ENCODE data around the gene PCMT1.
"Not testable (repeated sequence)": the region's sequence is repeated elsewhere in the genome, so short reads cannot be mapped to it uniquely, and the experiment has no call there.

Gene PCMT1

DNA sequence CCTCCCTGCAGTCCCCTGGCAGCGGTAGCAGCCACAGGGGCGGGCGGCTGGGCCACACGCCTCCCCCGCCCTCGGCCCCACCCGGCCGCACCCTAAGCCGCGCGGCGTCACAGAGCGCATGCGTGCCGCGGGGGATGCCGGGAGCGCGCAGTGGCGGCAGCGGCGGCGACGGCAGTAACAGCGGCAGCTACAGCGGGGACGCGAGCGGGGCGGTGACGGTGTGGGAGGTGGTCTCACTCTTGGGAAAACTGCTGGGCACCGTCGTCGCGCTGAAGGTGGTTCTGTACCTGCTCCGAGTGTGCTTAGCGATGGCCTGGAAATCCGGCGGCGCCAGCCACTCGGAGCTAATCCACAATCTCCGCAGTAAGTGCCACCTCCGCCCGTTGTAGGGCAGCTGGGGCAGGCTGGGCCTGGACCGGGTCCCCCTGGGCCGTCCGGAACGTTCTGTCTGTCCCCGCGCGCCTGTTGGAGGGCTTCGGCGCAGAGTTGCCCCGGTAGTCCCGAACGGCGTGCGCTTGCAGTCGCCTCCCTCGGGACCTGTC, at the start of gene PCMT1:
Gene PCMT1 (plus strand): TSS at position 148 of the 542 bp plus-strand sequence. CDS start 161 bp downstream, at position 309.
- DNase-seq, result peak; percentile 95

DNA sequence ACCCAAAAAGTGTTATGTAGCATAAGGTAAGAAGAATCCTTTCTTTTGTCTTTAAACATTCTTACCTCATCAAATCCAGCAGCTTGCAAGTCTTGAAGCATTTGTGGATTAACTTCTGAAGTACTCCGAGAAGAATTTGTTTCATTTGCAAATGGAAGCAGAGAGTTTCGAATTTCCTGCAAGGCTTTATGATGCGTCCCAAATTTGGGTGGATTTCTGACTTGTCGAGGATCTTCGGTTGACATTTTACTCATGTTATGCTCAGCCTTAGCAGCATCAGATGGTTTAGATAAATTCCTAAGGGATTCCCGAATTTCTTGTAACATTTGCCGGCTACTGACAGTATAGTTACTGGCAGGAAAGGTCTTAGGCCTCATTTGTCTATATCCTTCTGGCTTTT, 47.8 kb upstream of the PCMT1 start:
- DNase-seq, result no peak

DNA sequence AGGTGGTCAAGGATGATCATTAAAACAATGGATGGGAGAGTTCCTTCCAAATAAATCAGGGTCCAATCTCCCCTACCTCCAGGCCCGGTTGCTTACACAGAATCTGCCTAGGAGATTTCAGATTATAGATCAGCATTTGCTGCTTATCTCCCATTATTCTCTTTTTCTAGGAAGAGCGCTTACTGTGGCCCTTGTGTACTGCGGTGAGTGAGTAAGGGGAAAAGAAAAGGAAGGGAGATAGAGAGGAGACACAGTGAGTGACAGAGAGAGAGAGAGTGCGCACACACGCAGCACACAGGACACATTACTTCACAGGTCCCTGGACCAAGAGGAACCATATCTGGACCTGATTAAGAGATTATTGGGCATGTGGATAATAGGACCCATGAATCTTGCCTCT, 37.8 kb upstream of the PCMT1 start:
- no peak for DNase-seq

DNA sequence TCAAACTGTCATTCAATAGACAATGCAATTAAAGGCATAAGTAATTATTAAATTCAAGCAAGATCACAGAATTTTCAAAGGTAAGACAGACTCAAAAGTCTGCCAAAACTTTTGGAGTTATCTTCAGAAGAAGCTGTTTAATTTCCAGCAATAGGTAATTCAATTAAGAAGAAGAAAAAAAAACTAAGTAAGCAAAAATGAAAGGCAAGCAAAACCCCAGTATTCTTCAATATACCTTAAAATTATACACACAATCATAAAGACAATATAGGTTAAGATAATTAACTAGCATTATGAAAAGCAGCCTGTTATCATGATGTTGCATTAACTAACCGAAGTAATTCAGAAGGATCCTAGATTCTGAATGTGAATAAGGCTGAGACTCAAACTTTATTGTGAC, 35.1 kb upstream of the PCMT1 start:
- DNase-seq, result no peak

DNA sequence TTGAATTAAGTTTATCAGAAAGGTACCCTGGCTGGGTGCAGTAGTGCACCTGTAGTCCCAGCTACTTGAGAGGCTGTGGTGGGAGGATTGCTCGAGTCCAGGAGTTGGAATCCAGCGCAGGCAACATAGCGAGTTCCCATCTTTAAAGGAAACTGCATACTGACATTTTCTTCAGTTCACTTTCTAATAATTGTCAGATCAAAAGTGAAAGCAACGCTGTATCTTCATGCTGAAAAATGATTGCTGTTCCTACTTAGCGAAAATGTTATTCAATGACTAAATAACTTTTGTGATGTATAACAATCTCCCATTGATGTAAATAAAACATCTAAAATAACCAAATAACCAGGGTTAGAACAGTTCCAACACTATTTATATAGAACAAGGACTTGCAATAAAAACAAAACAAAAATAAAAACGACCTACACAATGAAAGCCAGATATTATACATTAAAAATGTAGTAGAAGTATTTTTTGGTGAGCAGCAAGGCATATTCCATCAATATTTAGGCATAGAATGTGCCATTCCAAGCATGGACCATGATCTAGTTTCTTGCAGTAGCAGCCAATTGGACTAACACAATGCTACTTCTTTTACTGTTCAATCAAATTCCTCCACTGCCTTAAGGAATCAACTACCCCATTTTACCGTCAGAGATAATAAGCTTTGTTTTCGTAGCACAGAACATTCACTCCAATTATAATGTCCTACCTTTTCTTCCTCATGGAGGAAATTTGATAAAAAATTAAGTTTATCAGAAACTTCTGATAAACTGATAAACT, 33.2 kb upstream of the PCMT1 start:
- DNase-seq, result peak; percentile 13

DNA sequence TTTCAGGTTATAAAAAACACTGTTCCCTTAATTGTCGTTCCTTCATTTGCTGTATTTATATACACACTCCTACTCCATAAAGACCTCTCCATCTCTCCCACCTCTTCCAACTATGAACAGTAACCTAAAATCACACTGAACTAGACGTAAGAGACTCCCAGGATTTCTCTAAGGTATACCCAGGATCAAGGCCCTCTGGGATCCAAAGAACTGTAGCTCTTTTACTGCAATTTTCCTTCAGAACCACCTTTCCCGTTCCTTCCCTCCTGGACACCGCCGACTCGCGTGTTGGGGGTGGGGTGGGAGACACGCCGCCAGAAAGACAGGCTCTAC, 32.3 kb upstream of the PCMT1 start:
- no peak for DNase-seq

DNA sequence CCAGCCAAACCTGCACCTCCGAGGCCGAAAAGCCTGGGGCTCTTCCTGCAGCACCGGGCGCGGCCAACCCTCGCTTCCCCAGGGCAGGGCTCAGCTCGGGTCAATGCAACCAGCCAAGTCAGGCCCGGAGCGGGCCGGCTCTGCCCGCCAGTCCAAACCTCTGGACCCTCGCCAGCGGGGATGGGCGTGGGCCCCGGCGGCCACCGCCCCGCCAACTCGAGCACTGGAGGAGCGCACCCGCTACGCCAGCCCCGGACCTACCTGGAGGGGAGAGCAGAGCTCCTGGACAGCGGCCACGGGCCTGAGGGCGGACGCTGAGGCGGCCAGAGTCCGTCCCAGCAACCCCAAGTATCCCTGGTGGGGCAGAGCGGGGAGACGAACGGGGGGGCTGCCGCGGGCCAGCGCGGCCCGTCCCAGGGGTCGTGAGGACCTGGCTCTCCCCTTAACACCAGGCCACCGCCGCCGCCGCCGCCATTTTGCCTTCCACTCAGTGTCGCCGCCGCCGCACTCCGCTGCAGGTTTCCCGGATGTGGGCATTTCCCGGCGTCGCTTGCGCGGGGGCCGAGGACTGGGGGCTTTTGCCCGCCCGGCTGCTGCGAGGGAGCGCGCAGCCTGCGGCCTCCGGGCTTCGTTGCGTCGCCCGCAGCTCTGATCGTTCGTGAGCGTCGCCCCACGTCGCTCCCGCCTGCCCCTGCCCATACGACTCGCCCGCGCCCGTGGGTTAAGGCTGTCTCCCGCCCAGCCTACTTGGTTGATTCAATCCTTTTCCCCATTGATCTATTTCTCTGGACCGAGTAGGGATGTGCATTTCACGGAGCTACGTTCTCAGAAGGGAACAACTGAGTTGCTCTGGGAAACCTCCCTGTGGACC, 31.7 kb upstream of the PCMT1 start, which contains the start of gene LATS1:
Gene LATS1 (minus strand): TSS at position 514 of the 871 bp plus-strand sequence. CDS start 15,975 bp downstream, outside the sequence.
- DNase-seq, result peak; percentile 91

DNA sequence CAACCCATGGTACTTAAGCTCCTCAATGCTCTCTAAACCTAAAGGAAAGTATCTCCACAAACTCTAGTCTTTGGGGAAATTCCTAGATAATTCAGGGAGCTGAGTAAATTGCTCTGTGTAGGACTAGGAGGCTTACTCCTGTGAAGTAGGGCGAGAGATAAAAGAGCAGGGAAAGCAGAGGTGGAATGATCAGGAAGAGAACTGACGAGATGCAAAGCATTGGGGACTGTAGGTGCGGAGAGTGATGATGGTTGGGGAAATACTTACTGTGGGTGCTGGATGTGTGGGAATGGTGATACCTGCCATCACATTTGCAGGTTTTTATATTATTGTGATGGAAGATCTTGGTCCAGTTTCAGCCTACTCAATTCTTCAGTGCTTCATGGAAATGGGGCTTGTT, 30.0 kb upstream of the PCMT1 start:
- DNase-seq, result no peak

DNA sequence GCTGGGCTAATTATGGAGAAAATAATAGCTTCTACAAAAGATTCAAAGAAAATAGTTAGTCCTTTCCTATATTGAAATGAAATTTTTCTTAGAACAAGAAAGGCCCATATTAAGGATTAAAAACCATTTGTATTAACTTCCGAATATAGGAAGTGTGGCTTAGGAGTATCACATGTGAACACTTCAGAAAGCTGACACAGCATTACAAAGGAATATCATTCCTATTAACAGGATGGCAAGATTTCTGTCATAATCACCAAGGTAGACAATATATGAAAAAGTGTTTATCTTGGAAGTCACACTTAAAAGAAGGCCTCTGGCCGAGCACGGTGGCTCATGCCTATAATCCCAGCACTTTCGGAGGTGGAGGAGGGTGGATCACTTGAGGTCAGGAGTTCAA, 26.3 kb upstream of the PCMT1 start:
- no peak for DNase-seq

DNA sequence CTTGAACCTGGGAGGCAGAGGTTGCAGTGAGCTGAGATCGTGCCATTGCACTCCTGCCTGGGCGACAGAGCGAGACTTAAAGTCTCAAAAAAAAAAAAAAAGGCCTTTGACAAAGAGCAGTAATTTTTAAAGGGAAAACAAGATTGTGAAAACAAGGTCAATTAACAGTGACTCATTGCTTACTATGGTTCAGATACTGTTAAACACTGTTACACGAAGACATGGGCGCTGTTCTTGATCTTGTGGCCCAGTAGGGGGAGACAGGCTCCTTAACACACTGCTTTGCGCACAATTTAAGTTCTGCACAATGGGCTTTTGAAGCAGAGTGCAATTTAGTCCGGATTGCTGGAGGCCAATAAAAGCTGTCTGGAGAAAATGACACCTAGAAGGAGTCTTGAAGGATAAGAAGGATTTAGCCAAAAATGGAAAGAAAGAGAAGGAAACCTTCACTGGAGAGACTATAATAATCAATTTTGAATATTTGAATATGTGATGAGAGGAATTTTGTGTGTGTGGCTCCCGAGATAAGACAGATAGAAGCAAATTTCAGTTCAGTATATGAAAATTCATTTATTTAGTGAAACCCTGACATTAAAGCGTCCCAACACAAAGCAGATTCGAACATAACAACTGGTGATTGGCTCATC, 25.6 kb upstream of the PCMT1 start:
- peak; percentile 66 for DNase-seq

DNA sequence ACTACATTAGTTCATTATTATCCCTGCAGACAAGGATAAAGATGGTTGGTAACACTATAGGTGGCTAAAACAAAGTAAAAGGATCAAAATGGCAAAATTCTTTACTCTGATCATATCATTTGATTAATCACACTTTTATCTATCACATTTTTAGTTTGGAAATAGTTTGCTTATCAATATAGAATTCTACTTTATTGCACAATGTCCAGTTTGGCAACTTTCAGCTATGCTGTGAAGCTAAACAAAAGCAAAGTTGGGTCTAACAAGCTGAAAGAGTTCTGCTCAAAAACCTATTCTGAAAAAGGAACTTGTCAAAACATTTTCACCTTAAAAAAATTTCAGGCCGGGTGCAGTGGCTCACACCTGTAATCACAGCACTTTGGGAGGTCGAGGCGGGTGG, 23.8 kb upstream of the PCMT1 start:
- DNase-seq, result no peak

DNA sequence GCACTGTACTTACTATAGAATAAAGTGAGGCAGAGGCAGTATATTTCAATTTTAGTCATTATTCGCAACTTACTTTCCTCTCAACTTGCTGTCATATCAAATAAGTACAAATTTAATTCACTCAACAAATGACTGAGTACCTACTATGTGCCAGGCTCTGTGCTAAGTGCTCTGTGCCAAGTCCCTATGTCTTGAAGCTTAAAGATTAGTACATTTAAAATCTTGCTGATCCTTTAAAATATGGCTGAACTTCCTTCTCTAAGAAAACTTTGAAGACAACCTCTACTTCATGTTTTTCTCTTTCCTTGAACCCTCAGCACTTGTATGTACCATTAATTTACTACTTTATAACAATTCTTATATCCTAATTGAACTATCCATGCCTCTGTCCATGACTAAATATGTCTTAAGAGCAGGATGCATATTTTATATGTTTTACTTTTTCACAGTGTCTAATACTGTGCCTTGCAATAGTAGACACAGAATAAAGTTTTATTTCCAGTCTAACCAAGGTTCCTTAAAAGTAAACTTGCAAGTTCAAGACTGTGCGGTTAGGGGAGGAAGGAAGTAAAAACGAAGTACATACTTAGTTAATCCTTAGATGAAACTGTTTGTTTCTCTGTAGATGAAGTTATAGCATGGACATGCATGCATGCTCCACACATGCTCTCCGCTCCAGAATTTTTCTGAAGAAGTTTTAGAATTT, 21.6 kb upstream of the PCMT1 start:
- DNase-seq, result no peak

DNA sequence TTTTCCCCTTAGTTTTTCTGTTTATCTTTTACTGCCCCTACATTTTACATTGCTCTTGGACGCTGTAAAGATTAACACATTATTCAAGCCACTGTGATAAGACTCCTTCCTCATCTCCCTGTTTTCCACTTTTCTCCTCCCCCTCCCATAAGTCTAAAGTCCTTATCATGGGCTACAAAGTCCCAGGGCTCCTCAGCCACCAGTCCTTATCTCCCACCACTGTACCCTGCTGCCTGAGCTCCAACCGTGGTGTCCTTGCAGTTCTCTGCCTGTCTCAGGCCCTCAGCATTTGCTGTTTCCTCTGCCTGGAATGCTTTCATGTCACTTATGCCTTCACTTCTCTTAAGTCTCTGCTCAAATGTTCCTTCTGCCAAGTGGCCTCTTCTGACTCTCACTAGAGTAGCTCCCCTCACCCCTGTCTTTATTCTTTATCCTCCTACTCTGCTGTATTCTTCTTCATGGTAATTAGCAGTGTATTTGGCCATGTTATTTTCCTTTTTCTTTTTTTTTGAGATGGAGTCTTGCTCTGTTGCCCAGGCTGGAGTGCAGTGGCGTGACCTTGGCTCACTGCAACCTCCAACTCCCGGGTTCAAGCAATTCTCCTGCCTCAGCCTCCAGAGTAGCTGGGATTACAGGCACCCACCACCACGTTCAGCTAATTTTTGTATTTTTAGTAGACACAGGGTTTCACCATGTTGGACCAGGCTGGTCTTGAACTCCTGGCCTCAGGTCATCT, 20.9 kb upstream of the PCMT1 start:
- no peak for DNase-seq

DNA sequence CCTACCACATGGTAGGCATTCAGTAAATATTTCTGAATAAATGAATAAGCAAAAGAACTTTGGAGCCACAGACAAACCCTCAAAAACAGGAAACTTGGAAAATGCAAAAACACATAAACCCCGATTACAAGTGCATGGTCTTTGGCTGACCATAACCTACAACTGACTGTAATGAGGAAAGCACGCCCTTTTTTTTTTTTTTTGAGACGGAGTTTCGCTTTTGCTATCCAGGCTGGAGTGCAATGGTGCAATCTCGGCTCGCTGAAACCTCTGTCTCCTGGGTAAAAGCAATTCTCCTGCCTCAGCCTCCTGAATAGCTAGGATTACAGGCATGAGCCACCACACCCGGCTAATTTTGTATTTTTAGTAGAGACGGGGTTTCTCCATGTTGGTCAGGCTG, 19.7 kb upstream of the PCMT1 start:
- no peak for DNase-seq

DNA sequence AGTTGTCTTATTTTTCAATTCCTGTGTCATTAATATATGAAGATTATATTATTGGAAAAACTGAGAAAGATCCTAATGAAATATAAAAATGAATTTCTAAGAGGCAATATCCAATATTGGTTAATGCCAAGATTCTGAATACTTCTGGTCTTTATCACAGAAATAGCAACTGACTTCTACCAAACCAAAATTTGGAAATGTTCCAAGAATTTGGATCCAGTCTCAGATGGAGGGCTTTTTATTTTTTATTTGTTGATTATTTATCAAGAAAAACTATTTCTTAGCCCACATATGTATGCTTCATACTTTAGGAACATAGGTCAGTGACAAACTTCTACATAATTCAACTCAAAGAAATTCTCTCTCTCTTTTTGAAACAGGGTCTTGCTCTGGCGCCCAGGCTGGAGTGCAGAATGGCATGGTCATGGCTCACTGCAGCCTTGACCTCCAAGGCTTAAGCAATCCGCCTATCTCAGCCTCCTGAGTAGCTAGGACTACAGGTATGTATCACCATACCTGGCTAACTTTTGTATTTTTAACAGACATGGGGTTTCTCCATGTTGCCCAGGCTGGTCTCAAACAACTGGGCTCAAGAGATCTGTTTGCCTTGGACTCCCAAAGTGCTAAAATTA, 16.3 kb upstream of the PCMT1 start:
- DNase-seq, result no peak

DNA sequence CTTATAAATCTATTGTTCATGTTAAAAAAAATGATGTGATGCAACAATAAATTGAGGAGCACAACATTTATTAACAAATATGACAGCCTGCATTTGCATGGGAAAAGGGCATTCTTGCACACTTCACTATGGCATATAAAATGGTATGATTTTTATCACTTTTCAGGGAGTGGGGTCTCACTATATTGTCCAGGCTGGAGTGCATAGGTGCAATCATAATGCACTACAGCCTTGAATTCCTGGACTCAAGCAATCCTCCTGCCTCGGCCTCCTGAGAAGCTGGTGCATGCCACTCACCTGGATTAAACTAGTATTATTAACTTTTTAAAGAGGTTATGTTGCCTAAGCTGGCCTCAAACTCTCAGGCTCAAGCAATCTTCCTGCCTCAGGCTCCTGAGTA, 14.6 kb upstream of the PCMT1 start:
- DNase-seq, result no peak

DNA sequence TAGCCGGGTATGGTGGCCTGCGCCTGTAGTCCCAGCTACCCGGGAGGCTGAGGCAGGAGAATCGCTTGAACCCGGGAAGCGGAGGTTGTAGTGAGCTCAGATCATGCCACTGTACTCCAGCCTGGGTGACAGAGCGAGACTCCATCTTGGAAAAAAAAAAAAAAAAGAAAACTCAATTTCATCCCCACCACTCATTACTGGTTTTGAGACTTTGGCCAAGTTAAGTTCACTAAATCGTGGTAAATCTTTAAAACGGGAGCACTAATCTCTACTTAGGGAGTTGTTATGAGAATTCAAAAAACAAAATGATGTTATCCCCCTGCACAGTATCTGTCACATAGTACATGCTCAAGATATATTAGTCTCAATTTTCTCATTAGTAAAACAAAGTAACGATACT, 4.3 kb upstream of the PCMT1 start:
- DNase-seq, result not testable (repeated sequence)

DNA sequence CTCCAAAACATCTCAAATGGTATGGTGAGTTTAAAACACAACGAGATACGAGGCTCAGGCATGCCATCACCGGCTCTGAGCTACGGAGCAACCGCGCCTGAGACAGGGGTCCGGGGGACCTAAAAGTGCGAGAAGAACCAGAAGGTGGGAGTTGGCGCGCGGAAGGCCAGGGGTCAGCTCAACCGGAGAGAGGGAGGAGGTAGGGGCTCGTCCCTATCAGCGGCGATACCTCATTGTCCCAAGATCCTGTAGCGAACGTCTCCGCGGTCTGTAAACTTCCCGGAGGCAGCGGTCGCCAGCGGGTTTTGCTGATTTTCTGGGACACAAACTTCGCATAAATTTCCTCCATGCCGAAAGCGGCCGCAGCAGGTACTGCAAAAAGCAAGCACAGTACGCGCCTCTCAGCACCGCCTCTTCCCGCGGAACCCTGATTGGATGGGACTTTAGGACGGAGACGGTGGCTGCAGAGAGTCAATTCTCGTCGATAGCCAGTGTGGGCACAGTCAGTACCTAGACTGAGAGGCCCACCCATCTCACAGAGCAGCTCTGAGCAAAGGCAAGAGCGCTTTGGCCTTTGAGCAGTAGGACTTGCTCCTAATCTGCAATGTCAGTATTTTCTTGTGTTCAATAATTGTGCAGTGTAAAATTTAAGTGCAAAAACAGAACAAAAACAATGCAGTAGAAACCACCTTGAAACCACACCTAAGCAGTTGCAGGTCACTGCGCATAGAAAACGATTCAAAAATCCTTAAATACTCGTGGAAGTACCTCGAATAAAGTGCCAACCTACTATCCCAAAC, 3.2 kb upstream of the PCMT1 start, which contains the start of gene NUP43:
Gene NUP43 (minus strand): TSS at position 383 of the 800 bp plus-strand sequence. CDS start 34 bp downstream, at position 349.
- peak; percentile 98 for DNase-seq

DNA sequence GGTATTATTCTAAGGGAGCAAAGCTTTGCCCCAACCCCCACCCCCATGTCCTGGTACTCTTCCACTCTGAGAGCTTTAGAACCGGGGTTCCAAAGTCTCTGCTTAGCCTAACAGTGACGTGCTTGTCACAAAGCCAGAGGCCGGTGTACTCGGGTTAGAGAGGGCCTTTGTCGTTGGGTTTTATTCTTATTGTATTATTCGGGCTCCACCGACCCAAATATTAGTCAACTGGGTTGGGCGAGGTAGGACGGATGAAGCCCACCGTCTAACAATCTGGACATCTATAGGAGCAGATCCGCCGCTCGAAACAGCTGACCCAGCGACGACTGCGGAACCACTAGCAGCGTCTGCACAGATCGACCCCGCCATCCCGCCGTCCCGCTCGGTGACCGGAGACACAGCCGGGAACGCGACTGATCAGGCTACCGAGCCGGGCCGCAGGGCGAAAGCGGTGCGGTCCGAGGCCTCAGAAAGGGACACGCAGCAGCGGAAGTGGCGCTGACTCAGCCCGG, 403 bp upstream of the PCMT1 start:
- DNase-seq, result not testable (repeated sequence)

DNA sequence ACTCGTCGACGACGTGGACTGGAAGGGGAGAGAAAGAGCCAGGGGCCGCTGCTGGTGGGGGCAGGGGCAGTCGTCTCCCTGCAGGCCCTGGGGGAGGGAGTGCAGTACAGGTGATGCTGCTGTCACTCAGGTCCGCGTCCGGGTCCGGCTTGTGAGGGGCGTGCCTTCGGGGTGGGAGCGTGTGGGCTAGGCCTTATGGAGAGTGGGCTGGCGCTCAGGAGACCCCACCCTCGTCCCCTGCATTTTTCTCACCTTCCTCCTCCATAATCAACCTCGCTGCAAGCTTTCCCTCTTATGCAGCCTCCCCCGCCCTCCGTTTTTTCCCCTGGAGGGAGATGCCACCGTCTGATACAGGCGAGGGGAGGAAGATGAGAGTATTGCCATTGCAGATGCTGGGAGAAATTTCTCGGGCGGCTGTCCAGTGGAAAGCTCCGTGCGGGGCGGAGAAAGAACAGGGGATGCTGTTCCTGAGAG, 632 bp downstream of the PCMT1 start:
- DNase-seq, result peak; percentile 89

Data from NCI-H82 (cell line).